Activated CD4-positive, CD25-positive, alpha-beta regulatory T cell treated with anti-CD3 and anti-CD28 coated beads, Interleukin-2, amount 50 U/mL, for 72 hours (primary cell): Measurements from ENCODE around the gene MAD1L1.
"Not testable (repeated sequence)": the region's sequence is repeated elsewhere in the genome, so short reads cannot be mapped to it uniquely, and the experiment has no call there.

Source experiments
- DNase-seq: peaks from one replicate; pipeline ENCODE4 v3.0.0; 2021

MAD1L1 gene

DNA sequence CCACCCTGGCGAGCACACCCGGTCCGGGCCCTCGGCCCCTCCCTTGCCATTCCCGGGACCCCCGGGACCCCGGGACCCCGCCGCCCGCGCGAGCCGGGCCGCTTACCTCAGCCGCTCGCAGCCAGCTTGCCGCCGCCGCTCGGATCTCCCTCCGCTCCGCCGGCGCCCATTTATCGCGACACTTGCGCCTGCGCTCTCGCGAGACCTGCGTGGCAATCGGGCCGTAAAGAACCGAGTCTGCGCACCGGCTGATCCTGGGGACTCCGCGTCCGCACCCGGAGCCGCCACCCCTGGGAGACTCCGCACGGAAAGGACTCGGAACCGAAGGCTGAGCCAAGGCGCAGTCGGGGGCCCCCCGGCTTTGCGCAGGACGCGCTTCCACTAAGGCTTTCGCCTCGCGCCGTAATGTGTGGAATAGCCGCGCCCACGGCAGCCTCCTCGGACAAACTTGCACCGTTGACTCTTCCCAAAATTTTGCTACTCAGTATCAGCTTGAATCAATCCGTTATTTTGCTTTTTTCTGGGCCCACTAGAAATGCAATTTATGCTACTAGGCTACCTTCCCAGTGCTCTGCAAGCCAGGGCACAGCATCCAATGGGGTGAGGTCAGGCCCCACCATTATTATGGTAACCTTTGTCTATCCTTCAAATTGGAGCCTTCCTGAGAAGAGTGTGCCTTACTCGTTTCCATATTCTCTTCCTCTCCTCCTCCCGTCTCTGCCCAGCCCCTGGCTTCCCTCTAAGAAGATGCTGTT, at the start of gene MAD1L1:
Gene MAD1L1, minus strand, starts transcription at position 180 of the 755 bp plus-strand sequence. CDS start 2,812 bp downstream, outside the sequence.
- DNase-seq: peak; percentile 91

DNA sequence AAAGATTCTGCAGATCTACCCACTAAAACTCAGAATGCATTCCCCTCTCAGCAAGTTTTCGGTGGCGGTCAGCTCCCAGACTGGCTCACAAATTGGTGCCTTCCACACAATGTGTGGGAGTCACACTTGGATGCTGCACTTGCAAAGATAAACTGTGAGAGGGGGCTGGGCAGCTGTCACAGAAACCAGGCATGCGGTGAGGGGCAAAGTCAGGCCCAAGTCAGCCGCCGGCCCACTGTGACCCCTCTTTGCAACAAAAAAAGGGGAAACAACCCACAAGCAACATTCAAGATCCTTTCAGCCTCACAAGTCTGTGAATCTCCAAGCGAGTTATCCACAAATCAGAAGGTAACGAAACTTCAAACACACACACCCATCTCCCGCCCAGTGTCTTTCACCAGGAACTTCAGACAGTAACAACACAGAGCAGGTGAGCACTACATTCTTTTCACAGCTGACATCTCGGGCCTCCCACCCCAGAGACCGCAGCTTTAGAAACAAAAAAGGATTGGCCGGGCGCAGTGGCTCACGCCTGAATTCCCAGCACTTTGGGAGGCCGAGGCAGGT, 49.5 kb upstream of the MAD1L1 start:
- DNase-seq: no peak

DNA sequence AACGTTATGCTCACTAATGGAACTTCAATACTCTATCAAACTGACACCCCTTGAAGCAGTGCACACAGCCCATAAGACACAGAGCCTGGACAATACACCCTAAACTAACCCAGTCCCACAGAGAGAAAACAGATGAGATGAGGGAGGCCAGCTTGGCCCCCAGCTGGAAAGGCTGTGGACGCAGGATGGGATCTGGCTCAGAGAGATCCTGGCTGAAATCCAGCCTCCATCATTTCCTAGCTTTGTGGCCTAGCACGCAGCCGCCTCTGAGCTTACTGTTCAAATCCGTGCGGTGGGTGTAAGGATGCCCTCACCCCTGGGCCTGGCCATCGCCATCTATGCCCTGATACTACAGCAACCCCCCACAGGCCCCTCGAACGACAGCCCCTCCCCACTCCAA, 48.8 kb upstream of the MAD1L1 start:
- no peak for DNase-seq

DNA sequence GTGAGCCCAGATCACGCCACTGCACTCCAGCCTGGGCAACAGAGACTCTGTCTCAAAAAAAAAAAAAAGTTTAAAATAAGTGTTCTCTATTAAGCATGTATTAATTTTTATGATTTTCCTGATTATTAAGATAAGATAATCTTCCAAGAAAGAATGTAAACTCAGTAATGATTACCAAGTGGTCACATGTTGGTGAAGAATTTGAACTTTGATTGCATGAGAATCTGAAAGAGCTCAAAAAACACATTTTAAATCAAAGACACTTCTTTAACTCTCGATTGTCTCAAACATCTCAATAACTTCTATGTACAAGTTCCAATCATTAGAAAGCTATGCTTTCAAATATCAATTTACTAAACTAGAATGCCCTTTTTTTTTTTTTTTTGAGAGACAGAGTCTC, 47.7 kb upstream of the MAD1L1 start:
- no peak for DNase-seq

DNA sequence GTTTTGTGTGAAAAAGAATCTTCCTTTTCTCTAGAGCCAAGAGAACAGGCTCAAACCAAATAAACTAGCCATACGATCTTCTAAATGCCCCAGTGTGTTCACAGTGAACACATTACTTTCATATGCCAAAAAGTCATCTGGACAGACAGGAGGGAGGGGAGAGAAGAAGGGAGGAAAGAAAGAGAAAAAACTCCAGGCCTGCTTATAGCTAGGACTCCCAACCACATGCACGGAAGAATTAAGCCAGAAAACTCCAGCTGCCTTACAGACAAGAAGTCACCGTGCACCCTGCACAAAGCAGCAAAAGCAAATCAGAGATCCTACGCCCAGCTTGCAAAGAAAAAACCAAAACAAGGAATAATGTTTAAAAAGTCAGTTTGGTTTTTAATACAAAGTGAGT, 47.2 kb upstream of the MAD1L1 start:
- no peak for DNase-seq

DNA sequence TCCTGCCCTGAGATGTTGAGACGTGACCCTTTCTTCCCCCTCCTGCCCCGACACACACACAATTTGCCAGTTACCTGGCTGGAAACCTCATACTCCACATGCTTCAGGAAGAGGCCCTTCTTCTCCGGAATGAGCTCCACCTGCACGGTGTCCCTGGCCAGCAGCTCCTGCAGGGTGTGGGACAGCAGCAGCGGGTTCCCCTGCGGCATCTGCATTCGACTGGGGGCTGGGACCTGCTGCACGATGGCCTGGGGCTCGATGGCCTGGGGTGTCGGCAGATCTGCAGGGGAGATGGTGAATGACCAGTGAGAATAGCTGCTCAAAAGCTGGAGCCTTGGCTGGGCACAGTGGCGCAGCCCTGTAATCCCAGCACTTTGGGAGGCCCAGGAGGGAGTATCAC, 45.3 kb upstream of the MAD1L1 start:
- no peak for DNase-seq

DNA sequence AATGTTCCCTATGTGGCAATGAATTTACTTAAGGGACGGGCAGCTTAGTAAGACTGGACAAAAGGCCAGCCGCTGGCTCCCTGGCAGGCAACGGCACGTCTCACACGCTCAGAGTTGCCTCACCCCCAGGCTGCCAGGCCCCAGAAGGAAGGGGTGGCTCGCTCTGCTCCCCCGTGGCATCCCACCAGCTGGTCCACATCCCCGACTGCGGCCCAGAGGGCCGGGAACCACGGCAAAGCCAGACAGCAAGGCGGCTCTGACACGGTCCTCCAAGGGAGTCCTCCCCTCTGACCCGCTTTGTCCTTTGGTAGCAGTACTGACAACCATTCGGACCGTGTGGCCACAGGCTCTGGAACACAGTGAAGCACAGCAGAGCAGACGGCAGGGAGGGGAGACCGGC, 43.4 kb upstream of the MAD1L1 start:
- no peak for DNase-seq

DNA sequence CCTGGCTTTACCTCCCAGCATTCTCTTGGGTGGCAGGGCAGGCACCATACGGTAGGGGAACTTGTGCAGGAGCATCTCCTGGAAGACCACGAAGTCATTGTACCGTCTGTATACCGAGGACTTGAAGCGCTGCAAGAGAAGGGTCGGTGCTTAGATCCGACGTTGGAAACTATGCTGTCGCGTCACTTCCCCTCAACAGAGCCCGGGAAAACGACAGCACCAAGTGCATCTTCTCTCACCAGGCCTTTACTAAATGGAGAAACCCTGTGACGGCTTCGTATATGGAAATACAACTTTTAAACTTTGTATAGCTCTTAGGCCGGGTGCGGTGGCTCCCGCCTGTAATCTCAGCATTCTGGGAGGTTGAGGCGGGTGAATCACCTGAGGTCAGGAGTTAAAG, 42.4 kb upstream of the MAD1L1 start:
- no peak for DNase-seq

DNA sequence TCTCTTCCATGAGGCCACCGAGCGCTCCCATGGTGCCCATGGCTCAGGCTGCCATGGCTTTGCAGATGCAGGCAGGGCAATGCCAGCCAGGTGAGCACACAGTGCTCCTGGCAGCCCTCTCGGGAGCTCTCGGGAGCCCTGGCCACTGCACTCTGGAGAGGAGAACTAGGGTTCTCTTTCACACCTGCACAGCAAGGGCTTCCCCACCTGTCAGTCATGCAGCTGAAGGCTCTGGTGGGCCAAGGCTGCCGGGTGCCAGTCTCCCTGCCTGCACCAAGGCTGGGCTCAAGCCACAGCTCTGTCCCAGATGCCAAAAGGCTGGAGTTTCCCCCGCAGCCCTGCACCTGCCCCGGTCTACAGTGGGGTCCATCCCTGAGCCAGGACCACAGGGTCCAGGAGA, 41.9 kb upstream of the MAD1L1 start:
- no peak for DNase-seq

DNA sequence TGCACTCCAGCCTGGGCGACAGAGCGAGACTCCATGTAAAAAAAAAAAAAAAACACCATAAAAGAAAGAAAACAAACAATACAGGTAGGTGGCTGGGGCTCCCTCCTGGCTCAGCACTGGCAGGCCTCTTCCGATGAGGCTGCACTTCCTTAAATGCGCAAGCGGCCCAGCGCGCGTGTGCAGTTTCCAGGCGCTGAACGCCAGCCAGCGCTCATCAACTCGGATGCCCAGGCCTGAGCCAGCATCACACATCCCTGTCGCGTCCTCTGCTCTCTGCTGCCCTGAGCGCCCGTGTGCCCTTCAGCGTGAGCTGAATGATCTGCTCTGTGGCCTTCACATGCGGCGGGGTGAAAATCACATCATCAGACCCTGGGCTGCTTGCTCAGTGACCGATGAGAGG, 41.1 kb upstream of the MAD1L1 start:
- DNase-seq: no peak

DNA sequence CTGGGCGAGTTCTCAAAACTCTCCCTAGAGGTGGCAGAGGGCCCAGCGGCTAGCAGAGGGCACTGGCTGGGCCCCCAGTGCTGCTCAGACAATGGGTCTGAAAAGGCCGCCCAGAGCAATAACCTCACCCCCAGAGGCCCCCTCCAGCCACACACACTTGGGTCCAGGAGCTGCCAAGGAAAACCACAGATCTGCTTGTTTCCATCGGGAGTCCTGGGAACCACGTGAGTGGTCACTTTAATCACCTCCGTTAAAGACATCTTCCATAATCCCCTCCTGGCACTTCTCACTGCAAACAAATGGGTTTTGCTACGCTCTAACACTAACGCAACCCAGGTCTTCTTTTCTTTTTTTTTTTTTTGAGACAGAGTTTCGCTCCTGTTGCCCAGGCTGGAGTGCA, 39.3 kb upstream of the MAD1L1 start:
- DNase-seq: no peak

DNA sequence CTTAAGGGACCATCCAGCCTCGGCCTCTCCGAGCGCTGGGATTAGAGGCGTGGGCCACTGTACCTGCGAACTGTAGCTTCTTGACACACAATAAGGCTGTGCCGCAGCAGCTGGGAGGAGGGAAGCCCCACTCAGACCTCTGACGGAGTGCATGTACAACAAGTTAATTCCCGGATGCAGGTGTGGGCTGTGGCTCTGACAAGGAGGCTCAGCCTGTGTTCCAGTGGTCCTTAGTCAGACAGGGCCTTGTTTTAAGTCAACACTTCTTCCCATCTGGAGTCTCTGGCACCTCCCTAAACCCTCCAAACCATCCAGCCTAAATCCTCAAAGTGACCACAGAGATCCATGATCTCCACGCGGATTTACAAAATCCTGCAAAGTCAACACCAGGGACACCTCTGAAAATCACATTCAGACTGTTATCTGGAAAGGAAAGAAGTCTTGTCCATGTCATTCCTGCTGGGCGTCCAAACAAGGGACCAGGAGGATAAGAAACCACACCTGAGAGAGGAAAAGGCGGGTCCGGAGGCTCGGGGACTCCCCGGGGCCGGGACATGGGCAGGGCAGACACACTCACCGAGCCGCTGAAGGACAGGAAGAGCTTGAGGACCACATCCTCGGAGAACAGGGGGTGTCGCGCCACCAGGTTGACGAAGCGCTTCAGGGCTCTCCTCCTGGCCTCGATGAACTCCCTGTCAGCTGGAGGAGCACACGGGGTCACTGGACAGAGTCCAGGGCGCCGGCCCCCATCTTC, 38.7 kb upstream of the MAD1L1 start:
- no peak for DNase-seq

DNA sequence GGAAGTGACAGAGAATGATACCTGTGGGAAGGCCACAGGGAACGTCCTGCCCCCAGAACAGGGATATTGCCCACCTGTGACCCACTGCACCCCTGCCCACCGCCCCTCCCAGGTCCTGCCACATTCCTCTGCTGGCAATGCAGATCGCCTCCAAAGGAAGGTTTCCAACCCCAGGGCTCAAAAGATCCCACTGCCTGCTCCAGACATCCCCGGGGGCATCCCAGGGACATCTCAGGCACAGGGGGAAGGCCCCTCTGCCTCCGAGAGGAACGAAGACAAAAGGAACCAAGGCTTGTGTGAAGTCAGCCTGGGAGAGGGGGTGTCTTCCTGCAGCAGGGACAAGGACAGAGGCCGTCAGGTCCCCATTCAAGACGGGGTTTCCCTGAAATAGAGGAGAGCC, 37.8 kb upstream of the MAD1L1 start:
- no peak for DNase-seq

DNA sequence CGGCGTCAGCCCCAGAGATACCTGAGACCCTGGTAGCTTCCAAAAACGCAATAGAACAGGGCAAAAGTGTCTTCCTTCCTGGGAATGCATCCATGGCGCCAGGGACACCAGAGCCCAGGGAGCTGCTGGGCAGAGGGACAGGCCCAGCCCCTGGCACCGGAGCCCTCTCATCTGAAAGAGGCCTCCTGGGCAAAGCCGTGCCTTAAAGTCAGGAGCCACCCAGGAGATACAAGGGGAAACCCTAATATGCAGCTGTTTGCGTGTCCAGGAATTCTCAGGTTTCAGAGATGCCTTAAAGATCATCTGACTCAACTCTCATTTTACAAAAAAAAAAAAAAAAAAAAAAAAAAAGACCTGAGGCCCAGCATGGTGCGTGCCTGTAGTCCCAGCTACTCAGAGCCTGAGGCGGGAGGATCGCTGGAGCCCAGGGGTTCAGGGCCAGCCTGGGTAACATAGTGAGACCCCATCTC, 37.3 kb upstream of the MAD1L1 start:
- no peak for DNase-seq

DNA sequence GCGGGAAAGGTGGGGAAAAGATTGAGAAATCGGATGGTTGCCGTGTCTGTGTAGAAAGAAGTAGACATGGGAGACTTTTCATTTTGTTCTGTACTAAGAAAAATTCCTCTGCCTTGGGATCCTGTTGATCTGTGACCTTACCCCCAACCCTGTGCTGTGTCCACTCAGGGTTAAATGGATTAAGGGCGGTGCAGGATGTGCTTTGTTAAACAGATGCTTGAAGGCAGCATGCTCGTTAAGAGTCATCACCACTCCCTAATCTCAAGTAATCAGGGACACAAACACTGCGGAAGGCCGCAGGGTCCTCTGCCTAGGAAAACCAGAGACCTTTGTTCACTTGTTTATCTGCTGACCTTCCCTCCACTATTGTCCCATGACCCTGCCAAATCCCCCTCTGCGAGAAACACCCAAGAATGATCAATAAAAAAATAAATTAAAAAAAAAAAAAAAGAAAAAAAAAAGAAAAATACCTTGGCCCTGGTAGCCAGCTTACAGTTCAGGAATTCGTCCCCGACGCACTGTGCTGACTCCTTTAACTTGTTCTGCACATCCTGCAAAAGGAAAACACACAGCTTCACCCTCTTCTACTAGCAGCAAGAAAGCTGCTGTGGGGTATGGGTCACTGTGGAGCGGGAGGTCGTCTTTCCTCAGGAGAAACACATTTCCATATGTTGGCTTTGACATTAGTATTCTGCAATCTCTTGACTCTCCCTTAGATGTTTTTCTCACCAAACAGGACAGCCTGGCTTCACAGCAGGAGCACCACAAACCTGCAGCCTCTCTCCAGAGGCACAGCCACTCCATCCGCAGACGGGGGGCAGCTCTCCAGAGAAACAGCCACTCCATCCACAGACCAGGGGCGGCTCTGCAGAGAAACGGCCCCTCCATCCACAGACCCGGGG, 36.6 kb upstream of the MAD1L1 start:
- not testable (repeated sequence) for DNase-seq

DNA sequence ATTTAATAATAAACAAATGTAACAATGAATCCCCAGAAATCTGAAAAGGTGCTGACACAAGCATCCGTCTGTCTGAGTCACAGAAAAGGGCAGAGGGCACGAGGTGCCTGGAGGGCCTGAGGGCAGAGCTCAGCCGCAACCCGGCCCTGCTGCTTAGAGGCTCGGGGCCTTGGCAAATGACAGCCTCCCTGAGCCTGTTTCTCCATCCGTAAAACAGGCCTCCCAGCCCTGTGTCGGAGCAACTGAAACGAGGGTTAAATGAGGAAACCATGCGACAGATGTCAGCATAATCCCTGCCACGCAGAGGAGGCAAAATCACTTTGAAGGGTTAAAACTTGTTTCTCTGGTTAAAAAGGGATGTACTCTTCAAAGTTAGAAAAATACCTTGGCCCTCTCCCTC, 34.2 kb upstream of the MAD1L1 start:
- DNase-seq: no peak

DNA sequence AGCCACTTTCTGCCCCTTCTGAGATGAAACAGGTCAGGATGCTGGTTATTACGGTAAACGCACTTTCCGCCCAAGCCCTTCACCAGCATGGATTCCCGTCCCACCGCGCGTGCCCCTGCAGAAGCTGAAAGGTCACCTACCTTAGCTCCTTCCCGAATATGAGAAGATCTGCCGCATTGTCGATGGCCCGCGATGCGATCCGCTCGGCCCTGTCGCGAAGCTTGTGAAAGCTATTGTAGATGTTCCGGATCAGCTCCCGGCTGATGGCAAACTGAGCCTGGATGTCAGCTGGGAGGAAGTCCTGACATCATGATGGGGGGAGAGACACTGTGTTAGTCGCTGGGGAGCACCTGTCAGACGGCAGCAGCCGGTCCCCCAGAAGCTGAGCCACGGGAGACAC, 31.4 kb upstream of the MAD1L1 start:
- DNase-seq: no peak

DNA sequence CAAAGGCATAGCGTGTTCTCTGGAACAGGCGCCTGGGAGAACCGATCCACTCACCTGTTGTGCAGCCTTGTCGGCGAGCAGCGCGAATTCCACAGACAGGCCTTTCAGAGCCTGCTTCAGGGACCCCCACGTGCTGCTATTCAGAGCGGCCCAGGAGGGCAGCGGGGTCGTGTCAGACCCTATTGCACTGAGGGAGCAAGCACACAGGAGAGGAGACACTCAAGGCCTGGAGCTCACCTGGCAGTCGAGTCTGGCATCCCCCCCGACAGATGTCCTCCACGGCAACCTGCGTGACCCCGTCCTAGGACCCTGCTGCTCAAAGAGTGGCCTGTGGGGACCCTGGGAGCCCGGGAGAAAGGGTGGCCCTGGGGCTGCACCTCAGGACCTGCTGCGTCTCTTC, 30.4 kb upstream of the MAD1L1 start:
- DNase-seq: no peak

DNA sequence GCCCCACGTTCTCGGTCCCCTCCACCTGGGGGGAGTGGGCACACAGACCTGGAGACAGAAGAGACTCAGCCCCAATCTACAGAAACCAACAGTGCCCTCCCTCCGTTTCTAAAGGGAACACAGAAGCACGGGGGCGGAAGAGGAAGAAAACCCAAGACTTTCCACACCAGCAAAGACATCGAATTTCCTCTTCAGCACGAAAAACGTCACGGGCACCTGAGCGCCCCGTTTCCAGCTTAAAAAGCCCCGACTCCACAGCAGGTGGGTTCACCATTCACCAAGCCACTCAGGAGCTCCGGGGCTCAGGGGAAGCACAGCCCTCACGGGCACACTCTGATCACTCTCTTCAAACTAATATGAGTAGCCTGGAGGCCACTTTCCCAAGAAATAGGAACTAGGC, 28.9 kb upstream of the MAD1L1 start:
- no peak for DNase-seq

DNA sequence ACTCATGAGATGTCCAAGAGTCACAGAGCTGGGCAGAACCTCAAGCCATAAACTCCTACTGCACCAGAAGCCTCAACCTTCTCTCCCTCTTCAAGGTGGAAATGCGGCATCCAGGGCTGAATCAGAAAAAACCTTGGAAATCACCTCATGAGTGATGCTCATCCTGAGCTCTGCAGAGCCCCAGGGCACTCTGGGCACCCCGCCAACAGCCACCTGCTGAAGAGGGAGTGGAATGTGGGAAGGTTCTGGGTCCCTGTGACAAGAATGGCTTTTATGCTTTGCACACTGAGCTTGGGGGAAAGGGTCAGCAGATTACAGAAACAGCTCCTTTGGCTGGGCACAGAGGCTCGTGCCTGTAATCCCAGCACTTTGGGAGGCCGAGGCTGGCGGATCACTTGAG, 28.1 kb upstream of the MAD1L1 start:
- no peak for DNase-seq

DNA sequence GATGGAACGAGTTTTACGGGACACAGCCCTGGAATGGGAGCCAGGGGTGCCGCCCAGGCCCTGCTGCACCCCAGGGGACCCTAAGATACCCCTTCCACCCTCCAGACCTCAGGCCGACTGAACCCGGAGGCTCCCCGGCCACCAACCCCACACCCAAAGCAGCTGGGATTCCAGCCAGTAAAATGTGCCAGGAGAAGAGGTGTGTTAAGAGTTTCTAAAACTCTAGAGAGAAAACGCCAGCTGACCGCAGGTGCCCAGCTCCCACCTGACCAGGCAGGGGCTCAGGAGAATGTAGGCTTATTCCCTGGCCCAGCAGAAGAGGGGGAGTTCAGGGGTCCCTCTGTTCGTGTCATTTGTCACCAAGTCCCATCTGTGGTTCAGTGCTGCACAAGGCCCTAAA, 26.7 kb upstream of the MAD1L1 start:
- DNase-seq: no peak

DNA sequence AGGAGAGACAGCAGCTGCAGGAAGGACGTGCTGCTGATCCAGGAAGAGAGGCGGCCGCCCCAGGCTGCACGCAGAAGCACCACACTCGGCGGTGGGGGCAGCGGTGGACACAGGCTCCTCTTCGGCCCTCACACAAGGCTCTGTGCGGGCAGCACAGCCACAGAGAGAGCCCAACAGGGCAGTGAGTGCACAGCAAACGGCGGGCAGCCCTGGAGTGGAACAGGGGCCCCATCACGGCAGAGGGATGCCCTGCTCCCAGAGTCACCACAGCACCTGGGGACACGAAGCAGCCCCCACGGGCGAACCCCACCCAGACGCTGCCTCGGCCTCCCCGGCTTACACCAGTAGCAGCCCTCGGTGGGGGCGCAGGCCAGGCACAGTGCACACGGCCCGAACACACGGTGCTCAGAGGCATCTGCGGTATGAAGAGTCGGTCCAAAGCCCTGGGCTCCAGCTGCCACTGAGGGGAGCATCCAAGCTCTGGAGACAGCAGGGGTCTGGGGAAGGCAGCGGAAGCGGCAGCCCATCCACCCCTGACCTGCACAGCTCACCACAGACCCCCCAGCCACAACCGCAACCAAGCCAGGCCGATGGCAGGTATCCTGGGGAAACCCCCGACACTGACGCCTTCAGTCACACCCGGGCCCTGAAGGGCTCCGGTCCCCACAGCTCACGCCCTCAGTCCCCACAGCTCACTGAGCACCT, 26.1 kb upstream of the MAD1L1 start:
- no peak for DNase-seq
